Heart left ventricle (tissue), 13 donors: Measurements from ENCODE around the gene LRRC73.

ENCODE experiments used
- POLR2A ChIP-seq, 2 donors: fragments of 450-650 bp; IDR thresholded peaks; one replicate each; pipeline ENCODE4 v1.6.1; 2017; ENCODE audit warnings: antibody characterized with exemption in 2 of 2, mild to moderate bottlenecking in 2 of 2, moderate library complexity in 2 of 2
- TF ChIP-seq, protein P1 (sequence below), 12 donors: fragments of 200-600 bp; sonication (generic) in 4 of 12; IDR thresholded peaks; one replicate each; pipeline versions ENCODE4 v1.5.0 to v1.8.0; 2018 to 2022; ENCODE audit warnings: antibody characterized with exemption in 12 of 12, mild to moderate bottlenecking in 5 of 12
- donor health status: ischemic (EF 13 %, LVEDD 7.1; RV severe dilation, severe dysfunction).
- donor health status: DM: no; HTN: yes; CAD: no.
- donor health status: DM: no; HTN: no; CAD: no.
- donor health status: ischemic (EF 25% LVEDD 6.9; RV normal size, moderate dysfunction).
- donor health status: ischemic (EF 25% LVEDD 5.7; RV mildly dilated, moderate dysfunction).
- donor health status: ischemic (EF 35%, LVEDD 5.7; RV mildly dilated, moderate dysfunction).
- donor health status: nonischemic (EF 11% LVEDD 7.7; RV severe dilation, severe dysfunction).
- donor health status: DM: yes; HTN: yes; CAD: no.
- donor health status: PGD.
- donor health status: ischemic (EF 29% LVEDD 5.4; RV normal size, mild dysfunction).
- donor health status: nonischemic (EF 23%, LVEDD 6.1; RV moderate dilation, normal function).

DNA sequence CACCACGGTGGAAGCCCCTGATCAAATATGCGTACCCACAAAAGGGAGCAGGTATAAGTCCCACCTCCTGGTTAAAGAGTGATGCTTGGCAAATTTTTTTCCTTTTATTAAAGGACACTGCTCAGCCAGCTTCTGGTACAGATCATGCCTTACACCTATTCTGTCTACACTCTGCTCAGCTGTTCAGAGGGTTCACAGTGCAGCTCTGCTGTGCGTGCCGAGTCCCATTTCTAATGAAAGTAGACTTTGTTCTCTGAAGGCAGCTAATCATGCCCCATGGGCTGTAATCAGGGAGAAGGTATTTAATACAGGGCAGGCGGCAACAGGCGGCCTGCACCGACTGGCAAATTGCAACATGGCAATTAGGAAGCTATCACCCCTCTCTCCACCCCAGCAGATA lies 16.3 kb downstream of the LRRC73 start:
- TF ChIP-seq, protein P1, sequence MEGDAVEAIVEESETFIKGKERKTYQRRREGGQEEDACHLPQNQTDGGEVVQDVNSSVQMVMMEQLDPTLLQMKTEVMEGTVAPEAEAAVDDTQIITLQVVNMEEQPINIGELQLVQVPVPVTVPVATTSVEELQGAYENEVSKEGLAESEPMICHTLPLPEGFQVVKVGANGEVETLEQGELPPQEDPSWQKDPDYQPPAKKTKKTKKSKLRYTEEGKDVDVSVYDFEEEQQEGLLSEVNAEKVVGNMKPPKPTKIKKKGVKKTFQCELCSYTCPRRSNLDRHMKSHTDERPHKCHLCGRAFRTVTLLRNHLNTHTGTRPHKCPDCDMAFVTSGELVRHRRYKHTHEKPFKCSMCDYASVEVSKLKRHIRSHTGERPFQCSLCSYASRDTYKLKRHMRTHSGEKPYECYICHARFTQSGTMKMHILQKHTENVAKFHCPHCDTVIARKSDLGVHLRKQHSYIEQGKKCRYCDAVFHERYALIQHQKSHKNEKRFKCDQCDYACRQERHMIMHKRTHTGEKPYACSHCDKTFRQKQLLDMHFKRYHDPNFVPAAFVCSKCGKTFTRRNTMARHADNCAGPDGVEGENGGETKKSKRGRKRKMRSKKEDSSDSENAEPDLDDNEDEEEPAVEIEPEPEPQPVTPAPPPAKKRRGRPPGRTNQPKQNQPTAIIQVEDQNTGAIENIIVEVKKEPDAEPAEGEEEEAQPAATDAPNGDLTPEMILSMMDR (IDR thresholded peaks at IDR 0.05), result no peak
- no peak for TF ChIP-seq POLR2A (IDR thresholded peaks at IDR 0.05)
